SK-N-MC (cell line): ENCODE results near the gene DCAF8L2.
"Not testable (repeated sequence)": the region's sequence is repeated elsewhere in the genome, so short reads cannot be mapped to it uniquely, and the experiment has no call there.

Source experiments
- DNase-seq: peaks from one replicate; pipeline ENCODE4 v3.0.0-alpha.2; 2011; ENCODE audit warnings: low read depth, low spot score
- H3K27ac ChIP-seq: fragments of 200-600 bp; sonication (generic); 2 replicates; pipeline ENCODE4 v1.5.1; 2016; ENCODE audit warnings: mixed run types
- H3K36me3 ChIP-seq: fragments of 200-600 bp; sonication (generic); 2 replicates; pipeline ENCODE4 v1.6.1; 2017; ENCODE audit warnings: antibody characterized with exemption, low read length, mixed read lengths; ENCODE audit not compliant: insufficient read depth
- H3K4me3 ChIP-seq: fragments of 200-600 bp; sonication (generic); 2 replicates; pipeline ENCODE4 v1.5.1; 2016
- H3K9ac ChIP-seq: fragments of 200-600 bp; sonication (generic); 2 replicates; pipeline ENCODE4 v1.8.0; 2017; ENCODE audit warnings: mixed run types, mixed read lengths; ENCODE audit not compliant: insufficient read length
- H3K9me3 ChIP-seq: fragments of 200-600 bp; sonication (generic); 2 replicates; pipeline ENCODE4 v1.6.1; 2017; ENCODE audit warnings: low read depth, mild to moderate bottlenecking, antibody characterized with exemption, low read length, moderate library complexity, mixed read lengths
- EZH2 ChIP-seq: fragments of 200-600 bp; sonication (generic); IDR thresholded peaks from one replicate; pipeline ENCODE4 v1.6.1; 2017; ENCODE audit warnings: antibody characterized with exemption
- FOXP2 ChIP-seq: optimal IDR thresholded peaks from 2 replicates; pipeline ENCODE3; 2011; ENCODE audit warnings: mild to moderate bottlenecking, moderate library complexity; ENCODE audit not compliant: insufficient read depth; ENCODE audit errors: extremely low read length, control extremely low read depth
- POLR2AphosphoS5 ChIP-seq: IDR thresholded peaks from 2 replicates; pipeline ENCODE4 v1.6.1; 2012; ENCODE audit warnings: mild to moderate bottlenecking, low read depth, low read length, borderline replicate concordance

Gene DCAF8L2

GRCh38 chrX:27590044-27590443, at the start of gene DCAF8L2:
TSS of gene DCAF8L2 (plus strand) at chrX:27590344. CDS start at chrX:27746896, 156,552 bp downstream.
- Histone ChIP-seq H3K9me3 (no peaks in the 10 kb centered on the region), H3K9ac (no peak within 1 kb of the TSS), H3K4me3 (no peak within 1 kb of the TSS), H3K27ac (no peak within 1 kb of the TSS), H3K36me3 (no peaks in the 10 kb centered on the region)
- TF ChIP-seq POLR2AphosphoS5 = no peak
- TF ChIP-seq FOXP2 = no peak
- no peak for TF ChIP-seq EZH2
- DNase-seq = no peak

DNA sequence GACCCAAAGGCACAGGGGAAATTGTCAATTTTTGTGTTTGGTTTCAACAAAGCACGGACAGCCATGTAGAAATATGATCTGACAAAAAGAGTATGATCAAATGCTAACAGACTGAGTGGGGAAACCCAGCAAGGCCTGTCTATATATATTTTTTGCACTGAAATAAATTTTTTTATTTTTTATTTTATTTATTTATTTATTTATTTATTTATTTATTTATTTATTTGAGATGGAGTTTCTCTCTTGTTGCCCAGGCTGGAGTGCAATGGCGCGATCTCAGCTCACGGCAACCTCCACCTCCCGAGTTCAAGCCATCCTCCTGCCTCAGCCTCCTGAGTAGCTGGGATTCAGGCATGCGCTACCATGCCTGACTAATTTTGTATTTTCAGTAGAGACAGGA, 49.0 kb upstream of the DCAF8L2 start:
- H3K36me3 ChIP-seq, H3K9me3 ChIP-seq, H3K4me3 ChIP-seq, H3K9ac ChIP-seq, H3K27ac ChIP-seq, DNase-seq: not testable (repeated sequence)

GRCh38 chrX:27548624-27549023, 41.5 kb upstream of the DCAF8L2 start:
- Histone ChIP-seq H3K4me3 (no peak overlapping the region), H3K27ac (no peak overlapping the region), H3K9ac (no peak overlapping the region), H3K36me3 (no peaks in the 10 kb centered on the region), H3K9me3 (no peaks in the 10 kb centered on the region)
- DNase-seq = no peak
- TF ChIP-seq POLR2AphosphoS5 (no peak), FOXP2 (no peak), EZH2 (no peak)

DNA sequence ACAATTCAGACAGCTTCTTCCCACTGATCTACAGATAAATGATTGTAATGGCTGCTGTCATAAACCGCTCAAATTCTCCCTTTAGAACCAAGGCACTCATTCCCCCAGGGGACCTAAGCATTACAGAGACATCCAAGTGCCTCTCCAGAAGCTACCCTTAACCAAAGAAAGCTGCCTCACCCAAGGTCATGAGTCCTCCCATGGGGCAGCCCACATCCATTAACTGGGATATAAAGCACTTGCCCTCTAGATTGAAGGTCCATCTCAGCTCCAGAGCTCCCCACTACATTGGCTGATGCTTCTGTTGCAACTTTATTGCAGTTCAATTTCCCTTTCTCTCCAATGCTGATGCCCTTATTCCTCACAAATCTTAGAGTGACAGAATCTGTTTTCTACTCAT, 40.5 kb upstream of the DCAF8L2 start:
- no peak overlapping the region for H3K27ac ChIP-seq
- no peaks in the 10 kb centered on the region for H3K36me3 ChIP-seq
- TF ChIP-seq FOXP2 (no peak), POLR2AphosphoS5 (no peak), EZH2 (no peak)
- H3K9ac ChIP-seq = no peak overlapping the region
- no peaks in the 10 kb centered on the region for H3K9me3 ChIP-seq
- H3K4me3 ChIP-seq = no peak overlapping the region
- DNase-seq = no peak

DNA sequence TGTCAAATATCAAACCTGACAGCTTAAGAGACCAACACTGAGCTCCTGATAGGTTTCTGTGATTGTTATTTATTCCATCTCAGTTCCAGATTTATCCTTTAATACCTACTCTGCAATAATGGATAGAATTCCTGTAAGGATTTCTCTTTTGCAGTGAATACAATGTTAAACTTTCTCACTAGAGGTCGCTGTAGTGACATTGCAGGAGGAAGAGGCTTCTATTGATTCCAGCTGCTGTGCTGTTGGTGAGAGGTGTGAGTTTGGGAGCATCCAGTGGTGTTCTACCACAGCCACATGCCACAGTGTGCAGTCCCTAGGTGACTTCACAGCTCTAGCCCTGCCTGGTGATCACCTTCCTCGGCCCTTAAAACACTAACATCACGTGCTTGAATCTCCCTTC, 34.6 kb upstream of the DCAF8L2 start:
- H3K27ac ChIP-seq = no peak overlapping the region
- no peaks in the 10 kb centered on the region for H3K36me3 ChIP-seq
- no peak for TF ChIP-seq POLR2AphosphoS5
- TF ChIP-seq FOXP2 = no peak
- peak; percentile 6 for DNase-seq
- H3K9me3 ChIP-seq = no peaks in the 10 kb centered on the region
- H3K4me3 ChIP-seq = no peak overlapping the region
- no peak overlapping the region for H3K9ac ChIP-seq

GRCh38 chrX:27565992-27566391, 24.2 kb upstream of the DCAF8L2 start:
- Histone ChIP-seq H3K27ac (no peak overlapping the region), H3K36me3 (no peaks in the 10 kb centered on the region), H3K9me3 (no peaks in the 10 kb centered on the region), H3K4me3 (no peak overlapping the region), H3K9ac (no peak overlapping the region)
- no peak for DNase-seq
- no peak for TF ChIP-seq EZH2
- TF ChIP-seq FOXP2 = no peak
- no peak for TF ChIP-seq POLR2AphosphoS5

GRCh38 chrX:27571164-27571563, 19.0 kb upstream of the DCAF8L2 start:
- no peak overlapping the region for H3K27ac ChIP-seq
- H3K9me3 ChIP-seq = no peaks in the 10 kb centered on the region
- no peak for DNase-seq
- no peaks in the 10 kb centered on the region for H3K36me3 ChIP-seq
- no peak overlapping the region for H3K9ac ChIP-seq
- no peak for TF ChIP-seq FOXP2
- no peak for TF ChIP-seq POLR2AphosphoS5
- no peak overlapping the region for H3K4me3 ChIP-seq

DNA sequence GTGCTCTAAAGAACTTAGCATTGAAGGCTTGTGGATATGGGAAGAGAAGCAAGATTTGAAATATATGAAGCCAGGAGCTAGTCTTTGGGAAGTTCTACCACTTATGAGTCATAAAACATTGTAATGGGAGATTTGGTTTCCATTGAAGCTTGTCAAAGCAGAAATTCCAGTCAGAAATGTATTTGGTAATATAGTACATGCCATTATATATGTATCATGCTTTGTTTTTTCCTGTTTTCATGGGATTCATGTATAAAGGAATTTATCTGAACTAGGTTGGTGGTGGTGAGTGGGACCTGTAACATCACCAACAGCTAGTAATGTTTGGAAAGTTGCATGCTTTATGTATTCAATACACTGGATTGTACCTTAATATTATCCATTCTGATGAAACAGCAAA, 14.6 kb upstream of the DCAF8L2 start:
- no peak overlapping the region for H3K9ac ChIP-seq
- no peak overlapping the region for H3K4me3 ChIP-seq
- no peak overlapping the region for H3K27ac ChIP-seq
- TF ChIP-seq POLR2AphosphoS5 (no peak), EZH2 (no peak), FOXP2 (no peak)
- no peaks in the 10 kb centered on the region for H3K36me3 ChIP-seq
- H3K9me3 ChIP-seq = no peaks in the 10 kb centered on the region
- DNase-seq = no peak

DNA sequence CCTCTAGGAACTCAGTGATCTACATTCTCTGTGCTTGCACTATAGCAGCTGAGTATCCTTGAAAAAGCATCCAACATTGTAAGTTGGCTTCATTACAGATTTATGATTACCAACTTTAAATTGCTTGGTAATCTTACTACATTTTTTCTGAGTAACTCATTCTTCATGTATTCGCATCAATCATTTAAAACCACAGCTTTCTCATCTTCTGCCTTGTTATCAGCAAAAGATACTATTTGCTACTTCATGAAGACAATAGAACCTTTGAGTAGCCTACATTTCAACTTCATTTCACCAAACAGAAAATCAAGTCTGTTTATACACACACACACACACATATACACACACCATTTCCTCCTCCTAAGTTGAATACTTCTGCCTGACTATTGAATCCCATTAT, 6.2 kb upstream of the DCAF8L2 start:
- Histone ChIP-seq H3K4me3 (no peak overlapping the region), H3K9me3 (no peaks in the 10 kb centered on the region), H3K36me3 (no peaks in the 10 kb centered on the region), H3K27ac (no peak overlapping the region), H3K9ac (no peak overlapping the region)
- DNase-seq = no peak
- TF ChIP-seq POLR2AphosphoS5 = no peak
- TF ChIP-seq EZH2 = no peak
- TF ChIP-seq FOXP2 = no peak

DNA sequence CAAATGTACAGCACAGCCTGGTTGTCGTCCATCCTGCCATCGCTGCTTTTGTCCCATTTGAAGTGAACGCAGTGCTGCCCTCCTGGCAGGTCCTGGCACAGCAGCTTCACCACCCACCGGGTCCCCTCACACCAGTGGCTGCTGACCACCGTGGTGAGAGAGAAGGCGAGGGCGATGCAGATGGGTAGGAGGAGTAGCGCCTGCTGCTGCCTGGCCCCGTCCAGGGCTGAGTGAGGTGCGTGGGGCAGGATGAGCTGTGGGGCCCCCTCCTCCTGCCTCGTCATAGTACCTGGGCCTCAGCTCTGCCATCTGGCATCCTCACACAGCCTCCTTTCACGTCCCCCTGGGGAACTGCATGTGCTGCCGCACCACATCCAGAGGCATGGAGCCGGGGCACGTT, 1.8 kb downstream of the DCAF8L2 start:
- Histone ChIP-seq H3K27ac (no peak overlapping the region), H3K9ac (no peak overlapping the region), H3K9me3 (no peaks in the 10 kb centered on the region), H3K36me3 (no peaks in the 10 kb centered on the region), H3K4me3 (no peak overlapping the region)
- no peak for DNase-seq
- no peak for TF ChIP-seq FOXP2
- no peak for TF ChIP-seq EZH2
- no peak for TF ChIP-seq POLR2AphosphoS5
